HL-60 (cell line): ENCODE results near the gene KCNJ15.

Source experiments
- DNase-seq, 2 experiments: peaks; one replicate each; pipeline ENCODE4 v3.0.0-alpha.2; 2010 to 2020; ENCODE audit warnings: low read depth in 1 of 2, low spot score in 1 of 2
- H3K27ac ChIP-seq: fragments of 250-450 bp; sonication (Bioruptor Pico); replicated peaks from 2 replicates; pipeline ENCODE4 v1.5.1; 2020; ENCODE audit warnings: mild to moderate bottlenecking, moderate library complexity
- H3K27me3 ChIP-seq: fragments of 250-450 bp; sonication (Bioruptor Pico); 2 replicates; pipeline ENCODE4 v1.5.1; 2021; ENCODE audit warnings: mild to moderate bottlenecking, moderate library complexity; ENCODE audit not compliant: insufficient read depth, poor library complexity, severe bottlenecking
- H3K4me3 ChIP-seq: replicated peaks from 2 replicates; pipeline ENCODE4 v1.5.1; 2011; ENCODE audit warnings: mild to moderate bottlenecking, control low read depth, low read length; ENCODE audit not compliant: insufficient read depth
- GABPA ChIP-seq: IDR thresholded peaks from 2 replicates; pipeline ENCODE4 v1.6.1; 2012; ENCODE audit warnings: low read depth
- POLR2AphosphoS5 ChIP-seq: IDR thresholded peaks from 2 replicates; pipeline ENCODE4 v1.6.1; 2012; ENCODE audit warnings: low read depth
- SPI1 ChIP-seq: IDR thresholded peaks from 2 replicates; pipeline ENCODE4 v1.6.1; 2012; ENCODE audit warnings: low read depth, mild to moderate bottlenecking, borderline replicate concordance
- TF ChIP-seq, protein P1 (sequence below): IDR thresholded peaks from 2 replicates; pipeline ENCODE4 v1.6.1; 2012; ENCODE audit warnings: low read depth; ENCODE audit not compliant: insufficient replicate concordance
- TF ChIP-seq, protein P2 (sequence below): IDR thresholded peaks from one replicate; pipeline ENCODE4 v1.5.1; 2011; ENCODE audit warnings: low read length, control low read depth, inconsistent platforms; ENCODE audit not compliant: insufficient read depth

Gene KCNJ15

DNA sequence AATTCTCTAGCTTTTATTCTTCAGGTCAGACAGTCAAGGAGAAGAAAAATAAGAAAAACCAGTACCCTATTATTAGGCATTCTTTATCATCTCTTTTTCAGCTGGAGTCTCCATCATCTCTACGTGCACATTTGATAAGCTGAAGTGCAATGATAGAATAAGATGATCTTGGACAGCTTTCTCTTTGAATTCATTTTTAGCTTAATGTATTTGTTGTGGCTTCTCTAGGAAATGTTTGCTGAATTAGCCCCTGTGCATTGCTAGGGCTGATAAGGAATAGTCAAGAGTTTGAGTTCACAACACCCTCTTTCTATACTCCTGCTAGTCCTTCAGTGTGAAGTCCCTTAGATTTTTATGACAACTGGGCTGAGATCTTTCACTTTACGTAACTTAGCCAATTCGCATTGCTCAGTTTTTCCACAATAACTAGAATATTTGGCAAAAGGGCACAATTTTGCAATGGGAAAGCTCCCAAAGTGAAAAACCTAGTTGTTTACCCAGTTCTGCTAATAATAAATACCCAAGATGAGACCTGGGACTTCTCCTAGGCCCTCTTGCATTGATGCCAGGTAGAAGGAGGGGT is 7.0 kb upstream of the KCNJ15 start:
- Histone ChIP-seq H3K27ac (no peak overlapping the region), H3K27me3 (no peaks in the 10 kb centered on the region), H3K4me3 (no peak overlapping the region)
- no peak for DNase-seq
- TF ChIP-seq SPI1 (no peak), GABPA (no peak), POLR2AphosphoS5 (no peak)
- TF ChIP-seq, protein P1, sequence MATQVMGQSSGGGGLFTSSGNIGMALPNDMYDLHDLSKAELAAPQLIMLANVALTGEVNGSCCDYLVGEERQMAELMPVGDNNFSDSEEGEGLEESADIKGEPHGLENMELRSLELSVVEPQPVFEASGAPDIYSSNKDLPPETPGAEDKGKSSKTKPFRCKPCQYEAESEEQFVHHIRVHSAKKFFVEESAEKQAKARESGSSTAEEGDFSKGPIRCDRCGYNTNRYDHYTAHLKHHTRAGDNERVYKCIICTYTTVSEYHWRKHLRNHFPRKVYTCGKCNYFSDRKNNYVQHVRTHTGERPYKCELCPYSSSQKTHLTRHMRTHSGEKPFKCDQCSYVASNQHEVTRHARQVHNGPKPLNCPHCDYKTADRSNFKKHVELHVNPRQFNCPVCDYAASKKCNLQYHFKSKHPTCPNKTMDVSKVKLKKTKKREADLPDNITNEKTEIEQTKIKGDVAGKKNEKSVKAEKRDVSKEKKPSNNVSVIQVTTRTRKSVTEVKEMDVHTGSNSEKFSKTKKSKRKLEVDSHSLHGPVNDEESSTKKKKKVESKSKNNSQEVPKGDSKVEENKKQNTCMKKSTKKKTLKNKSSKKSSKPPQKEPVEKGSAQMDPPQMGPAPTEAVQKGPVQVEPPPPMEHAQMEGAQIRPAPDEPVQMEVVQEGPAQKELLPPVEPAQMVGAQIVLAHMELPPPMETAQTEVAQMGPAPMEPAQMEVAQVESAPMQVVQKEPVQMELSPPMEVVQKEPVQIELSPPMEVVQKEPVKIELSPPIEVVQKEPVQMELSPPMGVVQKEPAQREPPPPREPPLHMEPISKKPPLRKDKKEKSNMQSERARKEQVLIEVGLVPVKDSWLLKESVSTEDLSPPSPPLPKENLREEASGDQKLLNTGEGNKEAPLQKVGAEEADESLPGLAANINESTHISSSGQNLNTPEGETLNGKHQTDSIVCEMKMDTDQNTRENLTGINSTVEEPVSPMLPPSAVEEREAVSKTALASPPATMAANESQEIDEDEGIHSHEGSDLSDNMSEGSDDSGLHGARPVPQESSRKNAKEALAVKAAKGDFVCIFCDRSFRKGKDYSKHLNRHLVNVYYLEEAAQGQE, result no peak
- TF ChIP-seq, protein P2, sequence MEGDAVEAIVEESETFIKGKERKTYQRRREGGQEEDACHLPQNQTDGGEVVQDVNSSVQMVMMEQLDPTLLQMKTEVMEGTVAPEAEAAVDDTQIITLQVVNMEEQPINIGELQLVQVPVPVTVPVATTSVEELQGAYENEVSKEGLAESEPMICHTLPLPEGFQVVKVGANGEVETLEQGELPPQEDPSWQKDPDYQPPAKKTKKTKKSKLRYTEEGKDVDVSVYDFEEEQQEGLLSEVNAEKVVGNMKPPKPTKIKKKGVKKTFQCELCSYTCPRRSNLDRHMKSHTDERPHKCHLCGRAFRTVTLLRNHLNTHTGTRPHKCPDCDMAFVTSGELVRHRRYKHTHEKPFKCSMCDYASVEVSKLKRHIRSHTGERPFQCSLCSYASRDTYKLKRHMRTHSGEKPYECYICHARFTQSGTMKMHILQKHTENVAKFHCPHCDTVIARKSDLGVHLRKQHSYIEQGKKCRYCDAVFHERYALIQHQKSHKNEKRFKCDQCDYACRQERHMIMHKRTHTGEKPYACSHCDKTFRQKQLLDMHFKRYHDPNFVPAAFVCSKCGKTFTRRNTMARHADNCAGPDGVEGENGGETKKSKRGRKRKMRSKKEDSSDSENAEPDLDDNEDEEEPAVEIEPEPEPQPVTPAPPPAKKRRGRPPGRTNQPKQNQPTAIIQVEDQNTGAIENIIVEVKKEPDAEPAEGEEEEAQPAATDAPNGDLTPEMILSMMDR, result no peak

DNA sequence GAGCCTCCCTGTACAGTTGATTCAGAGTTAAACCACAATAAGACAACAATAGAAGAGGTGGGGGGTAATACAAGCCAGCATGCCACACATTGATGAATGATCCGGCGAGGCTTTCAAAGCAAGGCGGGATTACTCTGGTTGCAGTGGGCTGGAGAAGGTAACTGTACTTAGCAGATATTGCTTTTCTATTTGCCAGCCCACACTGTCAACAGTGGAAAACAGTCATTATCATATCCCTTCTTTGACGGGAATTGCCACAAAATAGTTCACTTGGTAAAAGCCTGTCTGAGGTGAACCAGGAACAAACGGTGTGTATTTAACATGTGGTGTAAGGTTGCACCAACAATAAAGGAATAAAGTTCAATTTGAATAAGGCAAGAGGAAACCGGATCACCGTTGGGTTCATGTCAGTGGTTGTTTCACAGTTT is 5.8 kb upstream of the KCNJ15 start:
- Histone ChIP-seq H3K4me3 (no peak overlapping the region), H3K27me3 (no peaks in the 10 kb centered on the region), H3K27ac (no peak overlapping the region)
- DNase-seq, result no peak
- TF ChIP-seq GABPA, result no peak
- TF ChIP-seq, protein P1, result no peak

DNA sequence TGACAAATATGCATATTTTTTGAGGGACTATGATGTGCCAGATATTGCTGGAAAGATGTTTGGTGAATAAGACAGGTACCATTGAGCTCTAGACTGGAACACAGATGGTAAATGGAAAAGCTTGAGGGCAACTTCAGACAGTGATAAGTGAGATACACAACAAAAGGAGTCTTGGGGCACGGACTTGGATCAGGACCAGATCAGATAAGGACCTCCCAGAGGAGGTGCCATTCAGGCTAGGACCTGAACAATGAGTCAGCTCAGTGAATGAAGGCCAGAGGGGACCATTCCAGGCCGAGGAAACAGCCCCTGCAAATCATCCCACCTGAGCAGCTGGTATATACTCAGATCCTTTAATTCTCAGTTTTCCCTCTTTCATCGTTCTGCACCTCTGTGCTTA is 1.8 kb upstream of the KCNJ15 start:
- DNase-seq, result no peak
- no peak overlapping the region for H3K4me3 ChIP-seq

More for the DNA sequence above, 1.8 kb upstream of the KCNJ15 start:
- no peak overlapping the region for H3K27ac ChIP-seq
- TF ChIP-seq SPI1 (no peak), GABPA (no peak), POLR2AphosphoS5 (no peak)
- TF ChIP-seq, protein P2, result no peak
- TF ChIP-seq, protein P1, result no peak
- H3K27me3 ChIP-seq, result no peaks in the 10 kb centered on the region
